Measurements from ENCODE around the gene SNAP29. TPM values are rescaled to one million over a fixed set of nuclear protein-coding genes. Genes with fewer than 3 reads are reported as not detected.

SNAP29 gene
- total and polyA plus RNA-seq, 4 donors, result 14.8 to 27.2 (median 17.1) TPM

GRCh38 chr22:20811171-20811570 is 47.6 kb upstream of the SNAP29 start:
- no peak for ATAC-seq (ENCODE audit: insufficient read depth, low FRiP score)
- TF ChIP-seq, protein P1, sequence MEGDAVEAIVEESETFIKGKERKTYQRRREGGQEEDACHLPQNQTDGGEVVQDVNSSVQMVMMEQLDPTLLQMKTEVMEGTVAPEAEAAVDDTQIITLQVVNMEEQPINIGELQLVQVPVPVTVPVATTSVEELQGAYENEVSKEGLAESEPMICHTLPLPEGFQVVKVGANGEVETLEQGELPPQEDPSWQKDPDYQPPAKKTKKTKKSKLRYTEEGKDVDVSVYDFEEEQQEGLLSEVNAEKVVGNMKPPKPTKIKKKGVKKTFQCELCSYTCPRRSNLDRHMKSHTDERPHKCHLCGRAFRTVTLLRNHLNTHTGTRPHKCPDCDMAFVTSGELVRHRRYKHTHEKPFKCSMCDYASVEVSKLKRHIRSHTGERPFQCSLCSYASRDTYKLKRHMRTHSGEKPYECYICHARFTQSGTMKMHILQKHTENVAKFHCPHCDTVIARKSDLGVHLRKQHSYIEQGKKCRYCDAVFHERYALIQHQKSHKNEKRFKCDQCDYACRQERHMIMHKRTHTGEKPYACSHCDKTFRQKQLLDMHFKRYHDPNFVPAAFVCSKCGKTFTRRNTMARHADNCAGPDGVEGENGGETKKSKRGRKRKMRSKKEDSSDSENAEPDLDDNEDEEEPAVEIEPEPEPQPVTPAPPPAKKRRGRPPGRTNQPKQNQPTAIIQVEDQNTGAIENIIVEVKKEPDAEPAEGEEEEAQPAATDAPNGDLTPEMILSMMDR (IDR thresholded peaks at IDR 0.05; ENCODE audit: control extremely low read depth, extremely low read depth), result no peak
- DNase-seq, result no peak
- Histone ChIP-seq H3K9me3 (ENCODE audit: control insufficient read depth in 4 of 4, insufficient read depth in 3 of 4, low read length in 3 of 4) (no peaks in the 10 kb centered on the region), H3K36me3 (ENCODE audit: control insufficient read depth in 4 of 4, insufficient read depth in 4 of 4, low read length in 4 of 4) (peaks cover 9 to 48% (median 26%) of the 10 kb centered on the region in 4 donors), H3K27ac (ENCODE audit: low read depth in 1 of 2, low read length in 1 of 2) (no peak overlapping the region), H3K27me3 (ENCODE audit: control insufficient read depth in 3 of 3, insufficient read depth in 3 of 3, low read length in 2 of 3) (no peaks in the 10 kb centered on the region), H3K4me3 (no peak overlapping the region), H3K4me1 (ENCODE audit: control insufficient read depth in 5 of 5, insufficient read depth in 5 of 5, low read length in 5 of 5) (peaks cover 0 to 1% (median 0%) of the 10 kb centered on the region in 5 donors), H3K9ac (ENCODE audit: insufficient read depth in 1 of 2, low read length in 2 of 2) (no peak overlapping the region)
- WGBS, 2 donors, result 90 to 100% methylated on average over 1 of the region's 1 CpG

DNA sequence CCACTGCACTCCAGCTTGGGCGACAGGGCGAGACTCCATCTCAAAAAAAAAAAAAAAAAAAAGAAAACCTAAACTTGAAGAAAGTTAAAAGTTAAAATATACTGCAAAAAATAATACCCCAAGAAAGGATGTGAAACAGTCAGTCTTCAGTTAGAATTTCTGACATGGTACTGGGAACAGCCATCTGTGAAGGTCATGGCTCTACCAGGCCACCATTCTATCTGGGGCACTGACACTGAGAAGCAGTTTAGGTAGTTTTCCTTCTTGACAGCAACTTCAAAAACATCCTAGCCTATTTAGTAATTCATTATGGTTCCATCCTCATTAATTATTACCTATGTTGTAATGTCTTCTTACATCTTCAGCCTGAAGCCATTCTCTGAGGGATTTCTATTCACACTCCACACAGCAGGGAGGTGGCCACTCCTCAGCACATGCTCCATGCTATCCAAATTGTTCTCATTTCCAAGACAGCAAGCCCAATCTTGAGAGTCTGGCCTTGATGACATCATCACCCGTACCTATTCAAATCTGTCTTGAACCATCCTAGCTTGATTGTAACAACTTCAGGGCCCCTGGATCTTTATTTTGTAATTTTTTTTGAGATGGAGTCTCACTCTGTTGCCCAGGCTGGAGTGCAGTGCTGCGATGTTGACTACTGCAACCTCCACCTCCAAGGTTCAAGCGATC is 46.7 kb upstream of the SNAP29 start:
- no peak overlapping the region for H3K9ac ChIP-seq (ENCODE audit: insufficient read depth in 1 of 2, low read length in 2 of 2)
- ATAC-seq (ENCODE audit: insufficient read depth, low FRiP score) (no peak), DNase-seq (no peak)
- H3K27ac ChIP-seq (ENCODE audit: low read depth in 1 of 2, low read length in 1 of 2), result no peak overlapping the region
- WGBS, 2 donors, result 93 to 98% methylated on average over 5 of the region's 5 CpGs
- TF ChIP-seq, protein P1 (IDR thresholded peaks at IDR 0.05; ENCODE audit: control extremely low read depth, extremely low read depth), result no peak
- no peak overlapping the region for H3K4me3 ChIP-seq
- peaks cover 0 to 1% (median 0%) of the 10 kb centered on the region in 5 donors for H3K4me1 ChIP-seq (ENCODE audit: control insufficient read depth in 5 of 5, insufficient read depth in 5 of 5, low read length in 5 of 5)
- H3K9me3 ChIP-seq (ENCODE audit: control insufficient read depth in 4 of 4, insufficient read depth in 3 of 4, low read length in 3 of 4), result no peaks in the 10 kb centered on the region
- H3K36me3 ChIP-seq (ENCODE audit: control insufficient read depth in 4 of 4, insufficient read depth in 4 of 4, low read length in 4 of 4), result peaks cover 7 to 45% (median 27%) of the 10 kb centered on the region in 4 donors
- no peaks in the 10 kb centered on the region for H3K27me3 ChIP-seq (ENCODE audit: control insufficient read depth in 3 of 3, insufficient read depth in 3 of 3, low read length in 2 of 3)

- ATAC-seq (ENCODE audit: insufficient read depth, low FRiP score) (no peak), DNase-seq (no peak)
- Histone ChIP-seq H3K36me3 (ENCODE audit: control insufficient read depth in 4 of 4, insufficient read depth in 4 of 4, low read length in 4 of 4) (peaks cover 4 to 43% (median 25%) of the 10 kb centered on the region in 4 donors), H3K27me3 (ENCODE audit: control insufficient read depth in 3 of 3, insufficient read depth in 3 of 3, low read length in 2 of 3) (no peaks in the 10 kb centered on the region), H3K4me3 (no peak overlapping the region), H3K27ac (ENCODE audit: low read depth in 1 of 2, low read length in 1 of 2) (no peak overlapping the region), H3K9ac (ENCODE audit: insufficient read depth in 1 of 2, low read length in 2 of 2) (no peak overlapping the region), H3K9me3 (ENCODE audit: control insufficient read depth in 4 of 4, insufficient read depth in 3 of 4, low read length in 3 of 4) (no peaks in the 10 kb centered on the region), H3K4me1 (ENCODE audit: control insufficient read depth in 5 of 5, insufficient read depth in 5 of 5, low read length in 5 of 5) (peaks cover 0 to 1% (median 0%) of the 10 kb centered on the region in 5 donors)
- WGBS, 2 donors, result 95 to 98% methylated on average over 4 of the region's 4 CpGs
- TF ChIP-seq, protein P1 (IDR thresholded peaks at IDR 0.05; ENCODE audit: control extremely low read depth, extremely low read depth), result no peak
Observed at GRCh38 chr22:20813056-20813455, 45.8 kb upstream of the SNAP29 start.

Measured in lung (tissue), 12 donors.